GM10266 (cell line): Measurements from ENCODE around the gene ARHGDIG.

ENCODE experiments used
- DNase-seq: peaks from one replicate; pipeline ENCODE4 v3.0.0; 2012; ENCODE audit errors: extremely low spot score
- CTCF ChIP-seq: IDR thresholded peaks from 2 replicates; pipeline ENCODE4 v1.5.1; 2012; ENCODE audit warnings: mild to moderate bottlenecking, low read depth; ENCODE audit not compliant: control insufficient read depth, insufficient read depth; ENCODE audit errors: missing control alignments

Gene ARHGDIG

DNA sequence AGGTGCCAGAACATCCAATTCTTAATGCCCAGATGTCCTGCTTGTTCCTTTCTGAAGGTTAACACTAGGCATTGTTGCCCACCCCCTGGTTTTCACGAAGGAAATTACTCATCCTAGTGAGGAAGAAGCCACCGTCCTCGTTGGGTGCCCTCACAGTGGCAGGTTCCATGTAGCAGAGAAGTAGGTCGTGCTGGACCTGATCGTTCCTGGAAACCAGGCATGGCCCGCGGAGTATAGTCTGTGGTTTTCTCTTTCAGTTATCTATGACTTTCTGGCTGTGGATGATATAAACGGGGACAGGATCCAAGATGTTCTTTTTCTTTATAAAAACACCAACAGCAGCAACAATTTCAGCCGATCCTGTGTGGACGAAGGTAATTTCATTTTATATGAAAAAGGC is 21.2 kb upstream of the ARHGDIG start:
- DNase-seq = no peak
- no peak for TF ChIP-seq CTCF

- no peak for TF ChIP-seq CTCF
- no peak for DNase-seq
Measured at GRCh38 chr16:259814-260253, 20.6 kb upstream of the ARHGDIG start.

DNA sequence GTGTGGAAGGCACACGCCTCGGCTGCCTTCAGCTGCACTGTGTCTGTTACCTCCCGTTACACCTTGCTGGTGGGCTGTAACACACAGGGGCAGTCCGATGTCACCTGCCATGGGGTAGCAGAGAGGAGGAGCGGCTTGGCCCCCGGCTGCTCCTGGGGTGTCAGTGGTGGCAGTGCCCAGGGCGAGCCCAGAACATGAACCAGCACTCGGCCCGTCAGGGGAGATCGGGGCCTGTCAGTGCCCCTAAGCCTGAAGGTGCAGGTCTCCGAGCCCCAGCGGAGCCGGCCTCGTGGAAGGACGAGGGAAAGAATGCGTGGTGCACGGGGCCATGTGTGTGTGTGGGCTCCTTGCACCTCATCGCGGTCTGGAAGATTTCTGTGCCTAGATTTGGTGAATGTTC is 20.1 kb upstream of the ARHGDIG start:
- no peak for DNase-seq
- TF ChIP-seq CTCF = no peak

DNA sequence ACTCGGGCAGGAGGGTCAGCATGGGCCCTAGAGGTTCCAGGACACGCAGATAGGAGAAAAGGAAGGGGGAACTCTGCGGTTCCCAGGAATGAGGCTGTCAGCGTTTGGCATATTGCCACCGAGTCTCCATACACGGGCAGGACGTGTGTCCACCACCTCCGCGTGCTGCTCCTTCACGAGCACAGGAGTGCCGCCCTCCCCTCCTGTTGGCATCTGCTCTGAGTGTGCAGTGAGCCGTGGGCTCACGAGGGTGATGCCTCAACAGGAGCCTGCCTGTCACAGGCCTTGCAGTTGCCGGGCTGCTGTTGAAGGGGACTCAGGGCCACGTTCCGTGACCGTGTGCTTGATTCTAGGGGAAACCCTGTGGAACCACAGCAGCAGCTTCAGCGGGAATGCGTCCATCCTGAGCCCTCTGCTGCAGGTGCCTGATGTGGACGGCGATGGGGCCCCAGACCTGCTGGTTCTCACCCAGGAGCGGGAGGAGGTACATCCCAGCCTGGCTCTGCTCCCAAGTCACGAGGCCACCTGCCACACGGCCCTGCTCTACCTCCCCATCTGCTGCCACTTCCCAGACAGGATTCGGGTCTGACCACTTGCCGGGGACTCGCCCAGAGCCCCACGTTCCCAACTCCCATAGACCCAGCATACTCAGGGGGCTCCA is 19.2 kb upstream of the ARHGDIG start:
- no peak for DNase-seq

GRCh38 chr16:262121-262745 is 18.2 kb upstream of the ARHGDIG start:
- no peak for TF ChIP-seq CTCF
- DNase-seq = no peak

More for the DNA sequence above, 19.2 kb upstream of the ARHGDIG start:
- no peak for TF ChIP-seq CTCF

DNA sequence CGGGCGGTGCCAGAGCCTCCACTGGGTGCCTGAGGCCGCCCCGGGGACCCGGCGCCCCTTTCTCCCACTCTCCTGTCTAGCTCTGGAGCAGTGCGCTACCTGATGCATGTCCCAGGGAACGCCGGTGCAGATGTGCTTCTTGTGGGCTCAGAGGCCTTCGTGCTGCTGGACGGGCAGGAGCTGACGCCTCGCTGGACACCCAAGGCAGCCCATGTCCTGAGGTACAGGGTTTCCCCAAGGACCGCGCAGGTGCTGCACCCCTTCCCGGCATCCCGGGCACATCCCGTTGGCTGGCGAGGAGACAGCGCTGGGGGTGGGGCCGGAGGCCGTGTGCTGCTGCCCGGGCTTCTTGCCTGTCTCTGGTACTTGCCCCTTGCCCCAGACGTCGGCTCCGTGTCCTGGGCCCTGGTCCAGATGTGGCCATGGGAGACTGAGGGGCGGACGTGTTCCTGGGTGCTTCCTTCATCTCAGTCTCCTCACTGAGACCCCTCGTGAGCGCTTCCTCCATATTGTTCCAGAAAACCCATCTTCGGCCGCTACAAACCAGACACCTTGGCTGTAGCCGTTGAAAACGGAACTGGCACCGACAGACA is 17.1 kb upstream of the ARHGDIG start:
- DNase-seq = no peak
- no peak for TF ChIP-seq CTCF

DNA sequence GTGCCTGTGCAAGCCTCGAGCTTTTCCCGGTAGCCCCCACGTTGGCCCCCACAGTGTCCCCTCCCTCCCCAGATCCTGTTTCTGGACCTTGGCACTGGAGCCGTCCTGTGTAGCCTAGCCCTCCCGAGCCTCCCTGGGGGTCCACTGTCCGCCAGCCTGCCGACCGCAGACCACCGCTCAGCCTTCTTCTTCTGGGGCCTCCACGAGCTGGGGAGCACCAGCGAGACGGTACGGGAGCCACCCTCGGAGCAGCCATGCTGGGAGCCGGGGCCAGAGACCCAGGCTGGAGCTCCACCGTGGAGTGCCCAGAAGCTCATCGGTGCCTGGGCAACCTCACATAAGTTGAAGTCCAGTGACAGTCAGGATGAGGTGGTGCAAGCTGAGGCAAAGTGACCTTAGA is 16.4 kb upstream of the ARHGDIG start:
- DNase-seq = no peak
- TF ChIP-seq CTCF = no peak
